Measurements from ENCODE around the gene KAZN. TPM values are rescaled to one million over a fixed set of nuclear protein-coding genes. Genes with fewer than 3 reads are reported as not detected.

The KAZN gene
- total RNA-seq, 1 experiment from 2014 or later = 15.6 TPM

- TF ChIP-seq CTCF (conservative IDR thresholded peaks at IDR 0.05) (no peak), EZH2 (IDR thresholded peaks at IDR 0.05; ENCODE audit: low read depth) (no peak)
- H3K9me2 ChIP-seq (ENCODE audit: insufficient read depth) = no peaks in the 10 kb centered on the region
- CTCF ChIA-PET = no interaction called here
- no peak for DNase-seq
- H3K4me2 ChIP-seq = no peak overlapping the region
- intact Hi-C loops (cut with micrococcal nuclease; ENCODE audit: unreplicated experiment) = no loop called here
- no peak overlapping the region for H3K4me3 ChIP-seq
- H3K4me1 ChIP-seq (replicated peaks; ENCODE audit: insufficient read depth) = no peaks in the 10 kb centered on the region
- no peaks in the 10 kb centered on the region for H4K20me1 ChIP-seq (ENCODE audit: insufficient read depth)
- H3F3A ChIP-seq (ENCODE audit: insufficient read depth, low read depth) = no peaks in the 10 kb centered on the region
- H2AFZ ChIP-seq = no peak overlapping the region
- no peak overlapping the region for H3K27ac ChIP-seq
- BruUV-seq (replicated peaks) = no TSS peak
- POLR2A ChIA-PET (ENCODE audit: unreplicated experiment) = no interaction called here
- no peaks in the 10 kb centered on the region for H3K79me2 ChIP-seq (ENCODE audit: low read depth)
- peaks cover 6% of the 10 kb centered on the region; the same call in 1 of the 2 replicates for H3K27me3 ChIP-seq (ENCODE audit: insufficient read depth, low read depth)
- no peaks in the 10 kb centered on the region for H3K36me3 ChIP-seq (ENCODE audit: low read depth)
- H3K9me3 ChIP-seq (ENCODE audit: insufficient read depth, low read depth) = no peaks in the 10 kb centered on the region
These were observed 6.9 kb upstream of the KAZN start for GRCh38 chr1:14591600-14591999.

- no peak for DNase-seq
- Histone ChIP-seq H3K4me2 (no peak overlapping the region), H3K27me3 (ENCODE audit: insufficient read depth, low read depth) (peaks cover 11% of the 10 kb centered on the region), H2AFZ (no peak overlapping the region), H3K79me2 (ENCODE audit: low read depth) (no peaks in the 10 kb centered on the region), H3K4me3 (no peak overlapping the region), H3K27ac (no peak overlapping the region), H3K9me3 (ENCODE audit: insufficient read depth, low read depth) (no peaks in the 10 kb centered on the region), H4K20me1 (ENCODE audit: insufficient read depth) (no peaks in the 10 kb centered on the region), H3F3A (ENCODE audit: insufficient read depth, low read depth) (no peaks in the 10 kb centered on the region), H3K9me2 (ENCODE audit: insufficient read depth) (no peaks in the 10 kb centered on the region), H3K36me3 (ENCODE audit: low read depth) (no peaks in the 10 kb centered on the region), H3K4me1 (replicated peaks; ENCODE audit: insufficient read depth) (no peaks in the 10 kb centered on the region)
- ChIA-PET CTCF (no interaction called here), POLR2A (ENCODE audit: unreplicated experiment) (no interaction called here)
- intact Hi-C loops (cut with micrococcal nuclease; ENCODE audit: unreplicated experiment) = no loop called here
- no peak for TF ChIP-seq EZH2 (IDR thresholded peaks at IDR 0.05; ENCODE audit: low read depth)
- TF ChIP-seq CTCF (conservative IDR thresholded peaks at IDR 0.05) = no peak
- BruUV-seq (replicated peaks) = no TSS peak
These were observed 6.4 kb upstream of the KAZN start for GRCh38 chr1:14592004-14592631.

- H4K20me1 ChIP-seq (ENCODE audit: insufficient read depth) = no peaks in the 10 kb centered on the region
- H3K27me3 ChIP-seq (ENCODE audit: insufficient read depth, low read depth) = peaks cover 9% of the 10 kb centered on the region
- intact Hi-C loops (cut with micrococcal nuclease; ENCODE audit: unreplicated experiment) = no loop called here
- no peaks in the 10 kb centered on the region for H3K4me1 ChIP-seq (replicated peaks; ENCODE audit: insufficient read depth)
- no peak for DNase-seq
- H3K36me3 ChIP-seq (ENCODE audit: low read depth) = no peaks in the 10 kb centered on the region
- no peaks in the 10 kb centered on the region for H3F3A ChIP-seq (ENCODE audit: insufficient read depth, low read depth)
- H2AFZ ChIP-seq = no peak overlapping the region
- no peak for TF ChIP-seq CTCF (conservative IDR thresholded peaks at IDR 0.05)
- no peak for TF ChIP-seq EZH2 (IDR thresholded peaks at IDR 0.05; ENCODE audit: low read depth)
- H3K4me2 ChIP-seq = no peak overlapping the region
- no peak overlapping the region for H3K27ac ChIP-seq
- ChIA-PET POLR2A (ENCODE audit: unreplicated experiment) (no interaction called here), CTCF (no interaction called here)
- H3K4me3 ChIP-seq = no peak overlapping the region
- H3K9me2 ChIP-seq (ENCODE audit: insufficient read depth) = no peaks in the 10 kb centered on the region
- no peaks in the 10 kb centered on the region for H3K9me3 ChIP-seq (ENCODE audit: insufficient read depth, low read depth)
- no peaks in the 10 kb centered on the region for H3K79me2 ChIP-seq (ENCODE audit: low read depth)
- BruUV-seq (replicated peaks) = no TSS peak
These were observed 5.2 kb upstream of the KAZN start for GRCh38 chr1:14593302-14593701.
